Epithelial cell of esophagus (primary cell): ENCODE data around the gene RTTN.

Experiments
- DNase-seq: peaks from one replicate; pipeline ENCODE4 v3.0.0; 2010; ENCODE audit warnings: low read depth
- H3K4me3 ChIP-seq: 2 replicates; pipeline ENCODE4 v1.5.1; 2011; ENCODE audit warnings: mild to moderate bottlenecking, low read length, control low read depth
- CTCF ChIP-seq: IDR thresholded peaks from 2 replicates; pipeline ENCODE4 v1.5.1; 2011; ENCODE audit warnings: low read depth, mild to moderate bottlenecking, low read length, control low read depth, inconsistent platforms; ENCODE audit not compliant: insufficient read depth; ENCODE audit errors: missing control alignments

Gene RTTN

GRCh38 chr18:70235478-70235877 is 30.0 kb upstream of the RTTN start:
- DNase-seq: no peak
- TF ChIP-seq CTCF: no peak

GRCh38 chr18:70234667-70235459 is 29.4 kb upstream of the RTTN start:
- H3K4me3 ChIP-seq: no peak overlapping the region
- DNase-seq: peak; percentile 14
- TF ChIP-seq CTCF: no peak

More at GRCh38 chr18:70235478-70235877, 30.0 kb upstream of the RTTN start:
- no peak overlapping the region for H3K4me3 ChIP-seq

- H3K4me3 ChIP-seq: no peak overlapping the region
- no peak for TF ChIP-seq CTCF
- no peak for DNase-seq
These were observed 28.5 kb upstream of the RTTN start for GRCh38 chr18:70233974-70234373.

- no peak for TF ChIP-seq CTCF
- DNase-seq: no peak
- no peak overlapping the region for H3K4me3 ChIP-seq
These were observed 26.8 kb upstream of the RTTN start for GRCh38 chr18:70232261-70232660.

GRCh38 chr18:70229639-70230038 is 24.2 kb upstream of the RTTN start:
- DNase-seq: no peak
- no peak for TF ChIP-seq CTCF

GRCh38 chr18:70228536-70228935 is 23.0 kb upstream of the RTTN start:
- TF ChIP-seq CTCF: no peak
- H3K4me3 ChIP-seq: no peak overlapping the region
- peak; percentile 30 for DNase-seq

More at GRCh38 chr18:70229639-70230038, 24.2 kb upstream of the RTTN start:
- no peak overlapping the region for H3K4me3 ChIP-seq

- no peak for TF ChIP-seq CTCF
- no peak for DNase-seq
- no peak overlapping the region for H3K4me3 ChIP-seq
These were observed 22.0 kb upstream of the RTTN start for GRCh38 chr18:70227438-70227837.
